Keratinocyte (primary cell): Measurements from ENCODE around the gene MYBPC3. TPM values are rescaled to one million over a fixed set of nuclear protein-coding genes. Genes with fewer than 3 reads are reported as not detected.

Source experiments
- DNase-seq: peaks from one replicate; pipeline ENCODE4 v3.0.0-alpha.2; 2011; ENCODE audit warnings: low read depth, missing footprints, low spot score
- FAIRE-seq: peaks from 2 replicates; lab custom pipeline; 2011; peaks lifted over from hg19 to GRCh38; lab: Jason Lieb, UNC
- H2AFZ ChIP-seq: 2 replicates; pipeline ENCODE4 v1.6.0; 2012; ENCODE audit warnings: low read length, control low read depth, inconsistent platforms; ENCODE audit not compliant: control insufficient read depth
- H3K27ac ChIP-seq: 2 replicates; pipeline ENCODE4 v1.5.1; 2011; ENCODE audit warnings: low read length; ENCODE audit not compliant: control insufficient read depth, insufficient read depth
- H3K27me3 ChIP-seq: 3 replicates; pipeline ENCODE4 v1.6.0; 2011; ENCODE audit warnings: low read length; ENCODE audit not compliant: control insufficient read depth, insufficient read depth; ENCODE audit errors: extremely low read depth
- H3K36me3 ChIP-seq, 2 experiments: 2 replicates in 1 of 2; 3 replicates in 1 of 2; pipeline ENCODE4 v1.5.1; 2011; ENCODE audit warnings: low read length in 2 of 2, mild to moderate bottlenecking in 1 of 2; ENCODE audit not compliant: control insufficient read depth in 2 of 2, insufficient read depth in 2 of 2; ENCODE audit errors: extremely low read depth in 1 of 2
- H3K4me1 ChIP-seq: 3 replicates; pipeline ENCODE4 v1.5.1; 2011; ENCODE audit warnings: low read length; ENCODE audit not compliant: control insufficient read depth, insufficient read depth; ENCODE audit errors: extremely low read depth
- H3K4me2 ChIP-seq: 3 replicates; pipeline ENCODE4 v1.6.0; 2011; ENCODE audit warnings: low read depth, low read length; ENCODE audit not compliant: control insufficient read depth, insufficient read depth; ENCODE audit errors: extremely low read depth
- H3K4me3 ChIP-seq, 3 experiments: fragments of 200-600 bp in 1 of 3; sonication (generic) in 1 of 3; 2 replicates in 2 of 3; 3 replicates in 1 of 3; pipeline ENCODE4 v1.5.1; 2011 to 2016; ENCODE audit warnings: low read length in 3 of 3, mild to moderate bottlenecking in 3 of 3, control low read depth in 2 of 3, inconsistent platforms in 1 of 3, low read depth in 1 of 3, mixed read lengths in 1 of 3, mixed run types in 1 of 3, moderate library complexity in 1 of 3; ENCODE audit not compliant: control insufficient read depth in 2 of 3, insufficient read depth in 2 of 3; ENCODE audit errors: extremely low read depth in 1 of 3
- H3K79me2 ChIP-seq: 2 replicates; pipeline ENCODE4 v1.6.0; 2012; ENCODE audit warnings: low read length; ENCODE audit not compliant: control insufficient read depth, insufficient read depth
- H3K9ac ChIP-seq: 3 replicates; pipeline ENCODE4 v1.6.0; 2011; ENCODE audit warnings: low read length; ENCODE audit not compliant: control insufficient read depth, insufficient read depth; ENCODE audit errors: extremely low read depth
- H3K9me1 ChIP-seq: 3 replicates; pipeline ENCODE4 v1.6.0; 2011; ENCODE audit warnings: low read length; ENCODE audit not compliant: control insufficient read depth, insufficient read depth; ENCODE audit errors: extremely low read depth
- H3K9me3 ChIP-seq: 2 replicates; pipeline ENCODE4 v1.5.1; 2012; ENCODE audit warnings: low read depth, low read length; ENCODE audit not compliant: control insufficient read depth
- H4K20me1 ChIP-seq: 3 replicates; pipeline ENCODE4 v1.6.0; 2011; ENCODE audit warnings: low read length; ENCODE audit not compliant: control insufficient read depth, insufficient read depth; ENCODE audit errors: extremely low read depth
- EZH2 ChIP-seq: IDR thresholded peaks from one replicate; pipeline ENCODE4 v1.6.1; 2012; ENCODE audit warnings: inconsistent platforms, mild to moderate bottlenecking, low read length, moderate library complexity
- dilution Hi-C: fragments of 300-500 bp; cut with MboI; formaldehyde crosslinking; loops from one replicate; pipeline ENCODE4 v1.7.0; 2020; ENCODE audit warnings: low sequenced_read_pairs; ENCODE audit not compliant: extremely low pct_ligation_motif_present
- polyA plus RNA-seq, 5 experiments: library from polyadenylated mRNA; depleted of rRNA in 3 of 5; stranded (reverse) in 3 of 5; stranded (forward) in 1 of 5; unstranded in 1 of 5; fragments of >200 nt; gene quantifications; 1 replicate in 1 of 5; 2 replicates in 3 of 5; 3 replicates in 1 of 5; pipeline versions ENCODE4 v1.2.1 to v1.2.3, GENCODE V29; 2011 to 2012; ENCODE audit warnings: missing spikeins in 2 of 5, low read depth in 1 of 5, low replicate concordance in 1 of 5
- TF ChIP-seq, protein P1 (sequence below), 3 experiments: IDR thresholded peaks in 1 of 3; conservative IDR thresholded peaks in 1 of 3; optimal IDR thresholded peaks in 1 of 3; 2 replicates in 2 of 3; 3 replicates in 1 of 3; pipeline versions ENCODE3 to v1.5.1; 2011; ENCODE audit warnings: low read length in 3 of 3, mild to moderate bottlenecking in 3 of 3, moderate library complexity in 2 of 3, control low read depth in 1 of 3, inconsistent platforms in 1 of 3; ENCODE audit not compliant: insufficient read depth in 2 of 3; ENCODE audit errors: extremely low read depth in 1 of 3

The MYBPC3 gene
- polyA plus RNA-seq, 1 donor (not counting 4 experiments of a cell fraction or from before 2014, with no cell fraction given), result not detected

- no peak overlapping the region for H3K4me3 ChIP-seq
- no peaks in the 10 kb centered on the region for H4K20me1 ChIP-seq
- dilution Hi-C loops, result no loop called here
- FAIRE-seq (no peak), DNase-seq (no peak)
- H3K9me3 ChIP-seq, result no peaks in the 10 kb centered on the region
- no peaks in the 10 kb centered on the region for H3K79me2 ChIP-seq
- no peak overlapping the region for H3K4me2 ChIP-seq
- TF ChIP-seq EZH2, result no peak
- TF ChIP-seq, protein P1, sequence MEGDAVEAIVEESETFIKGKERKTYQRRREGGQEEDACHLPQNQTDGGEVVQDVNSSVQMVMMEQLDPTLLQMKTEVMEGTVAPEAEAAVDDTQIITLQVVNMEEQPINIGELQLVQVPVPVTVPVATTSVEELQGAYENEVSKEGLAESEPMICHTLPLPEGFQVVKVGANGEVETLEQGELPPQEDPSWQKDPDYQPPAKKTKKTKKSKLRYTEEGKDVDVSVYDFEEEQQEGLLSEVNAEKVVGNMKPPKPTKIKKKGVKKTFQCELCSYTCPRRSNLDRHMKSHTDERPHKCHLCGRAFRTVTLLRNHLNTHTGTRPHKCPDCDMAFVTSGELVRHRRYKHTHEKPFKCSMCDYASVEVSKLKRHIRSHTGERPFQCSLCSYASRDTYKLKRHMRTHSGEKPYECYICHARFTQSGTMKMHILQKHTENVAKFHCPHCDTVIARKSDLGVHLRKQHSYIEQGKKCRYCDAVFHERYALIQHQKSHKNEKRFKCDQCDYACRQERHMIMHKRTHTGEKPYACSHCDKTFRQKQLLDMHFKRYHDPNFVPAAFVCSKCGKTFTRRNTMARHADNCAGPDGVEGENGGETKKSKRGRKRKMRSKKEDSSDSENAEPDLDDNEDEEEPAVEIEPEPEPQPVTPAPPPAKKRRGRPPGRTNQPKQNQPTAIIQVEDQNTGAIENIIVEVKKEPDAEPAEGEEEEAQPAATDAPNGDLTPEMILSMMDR (optimal IDR thresholded peaks at IDR 0.05 in 1 of 3, IDR thresholded peaks at IDR 0.05 in 1 of 3, conservative IDR thresholded peaks at IDR 0.05 in 1 of 3; ENCODE audit: extremely low read depth in 1 of 3, insufficient read depth in 2 of 3, low read length in 3 of 3), result no peak
- H2AFZ ChIP-seq, result no peak overlapping the region
- H3K36me3 ChIP-seq, result peaks cover 7 to 14% of the 10 kb centered on the region in 2 experiments
- H3K4me1 ChIP-seq, result peaks cover 10% of the 10 kb centered on the region
- H3K27ac ChIP-seq, result no peak overlapping the region
- no peaks in the 10 kb centered on the region for H3K9me1 ChIP-seq
- H3K9ac ChIP-seq, result no peak overlapping the region
- H3K27me3 ChIP-seq, result no peaks in the 10 kb centered on the region
These were observed 46.0 kb downstream of the MYBPC3 start for GRCh38 chr11:47306484-47306844.

- no peaks in the 10 kb centered on the region for H3K27me3 ChIP-seq
- H3K9me3 ChIP-seq, result no peaks in the 10 kb centered on the region
- no peaks in the 10 kb centered on the region for H4K20me1 ChIP-seq
- H3K27ac ChIP-seq, result no peak overlapping the region
- dilution Hi-C loops, result no loop called here
- no peak overlapping the region for H2AFZ ChIP-seq
- H3K4me3 ChIP-seq, result no peak overlapping the region
- H3K9ac ChIP-seq, result no peak overlapping the region
- H3K4me2 ChIP-seq, result no peak overlapping the region
- TF ChIP-seq, protein P1 (optimal IDR thresholded peaks at IDR 0.05 in 1 of 3, IDR thresholded peaks at IDR 0.05 in 1 of 3, conservative IDR thresholded peaks at IDR 0.05 in 1 of 3; ENCODE audit: extremely low read depth in 1 of 3, insufficient read depth in 2 of 3, low read length in 3 of 3), result no peak
- no peak for TF ChIP-seq EZH2
- peaks cover 10% of the 10 kb centered on the region for H3K4me1 ChIP-seq
- no peaks in the 10 kb centered on the region for H3K9me1 ChIP-seq
- DNase-seq (no peak), FAIRE-seq (no peak)
- H3K36me3 ChIP-seq, result peaks cover 3 to 14% of the 10 kb centered on the region in 2 experiments
- no peaks in the 10 kb centered on the region for H3K79me2 ChIP-seq
These were observed 46.6 kb downstream of the MYBPC3 start for GRCh38 chr11:47305734-47306483.
